B cell (primary cell): Measurements from ENCODE around the gene AARS2.

Experiments
- EZH2 ChIP-seq: IDR thresholded peaks from 2 replicates; pipeline ENCODE4 v1.6.1; 2012; ENCODE audit warnings: borderline replicate concordance, low read depth, mild to moderate bottlenecking, moderate library complexity, low read length; ENCODE audit not compliant: insufficient read depth, poor library complexity, severe bottlenecking
- TF ChIP-seq, protein P1 (sequence below): fragments of 200-600 bp; IDR thresholded peaks from one replicate; pipeline ENCODE4 v1.8.0; 2022; ENCODE audit warnings: antibody characterized with exemption, mild to moderate bottlenecking

DNA sequence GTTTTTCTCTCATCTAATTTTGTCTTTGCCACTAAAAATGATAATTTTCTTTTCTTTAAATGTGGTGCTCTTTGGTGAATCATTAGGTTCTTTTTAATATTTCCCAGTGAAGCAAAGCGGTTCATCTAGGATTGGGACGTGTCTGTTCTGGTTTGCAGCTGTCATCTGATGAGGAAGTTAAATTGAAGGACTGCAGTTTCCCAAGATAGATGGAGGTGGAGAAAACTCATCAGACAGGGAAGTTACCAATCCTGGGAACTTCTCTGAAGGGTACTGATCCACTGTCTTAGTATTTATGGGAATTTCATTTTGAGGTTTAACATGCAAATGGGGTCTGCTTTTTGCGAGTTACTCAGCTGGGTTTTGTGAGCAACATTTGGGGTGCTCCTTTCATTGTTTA lies 2.4 kb upstream of the AARS2 start:
- TF ChIP-seq, protein P1, sequence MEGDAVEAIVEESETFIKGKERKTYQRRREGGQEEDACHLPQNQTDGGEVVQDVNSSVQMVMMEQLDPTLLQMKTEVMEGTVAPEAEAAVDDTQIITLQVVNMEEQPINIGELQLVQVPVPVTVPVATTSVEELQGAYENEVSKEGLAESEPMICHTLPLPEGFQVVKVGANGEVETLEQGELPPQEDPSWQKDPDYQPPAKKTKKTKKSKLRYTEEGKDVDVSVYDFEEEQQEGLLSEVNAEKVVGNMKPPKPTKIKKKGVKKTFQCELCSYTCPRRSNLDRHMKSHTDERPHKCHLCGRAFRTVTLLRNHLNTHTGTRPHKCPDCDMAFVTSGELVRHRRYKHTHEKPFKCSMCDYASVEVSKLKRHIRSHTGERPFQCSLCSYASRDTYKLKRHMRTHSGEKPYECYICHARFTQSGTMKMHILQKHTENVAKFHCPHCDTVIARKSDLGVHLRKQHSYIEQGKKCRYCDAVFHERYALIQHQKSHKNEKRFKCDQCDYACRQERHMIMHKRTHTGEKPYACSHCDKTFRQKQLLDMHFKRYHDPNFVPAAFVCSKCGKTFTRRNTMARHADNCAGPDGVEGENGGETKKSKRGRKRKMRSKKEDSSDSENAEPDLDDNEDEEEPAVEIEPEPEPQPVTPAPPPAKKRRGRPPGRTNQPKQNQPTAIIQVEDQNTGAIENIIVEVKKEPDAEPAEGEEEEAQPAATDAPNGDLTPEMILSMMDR: no peak
- no peak for TF ChIP-seq EZH2
